ENCODE measurements around the gene EHBP1L1. TPM values are rescaled to one million over a fixed set of nuclear protein-coding genes. Genes with fewer than 3 reads are reported as not detected.
A peak's percentile ranks its signal among the peaks of the same experiment; 100 is the strongest.

Gene EHBP1L1
- total RNA-seq (2014; rRNA removed; shearing (Covaris generic)) = 27.9 and 40.0 TPM in 2 replicates

GRCh38 chr11:65575568-65576231 is at the start of gene EHBP1L1:
Gene EHBP1L1 (plus strand): TSS chr11:65576053. CDS start chr11:65576303, 250 bp downstream.
- DNase-seq (ENCODE audit: low spot score) = peak; percentile 64

- DNase-seq (ENCODE audit: low spot score) = no peak
Measured at GRCh38 chr11:65526744-65527143, 49.1 kb upstream of the EHBP1L1 start.

GRCh38 chr11:65528819-65529350 is 47.0 kb upstream of the EHBP1L1 start:
- DNase-seq (ENCODE audit: low spot score) = no peak

- DNase-seq (ENCODE audit: low spot score) = no peak
Measured at GRCh38 chr11:65529475-65530156, 46.2 kb upstream of the EHBP1L1 start.

- DNase-seq (ENCODE audit: low spot score) = no peak
Measured at GRCh38 chr11:65530157-65530496, 45.7 kb upstream of the EHBP1L1 start.

- DNase-seq (ENCODE audit: low spot score) = no peak
Measured at GRCh38 chr11:65532388-65533064, 43.3 kb upstream of the EHBP1L1 start.

GRCh38 chr11:65535102-65535501 is 40.8 kb upstream of the EHBP1L1 start:
- no peak for DNase-seq (ENCODE audit: low spot score)

GRCh38 chr11:65536412-65537295 is 39.2 kb upstream of the EHBP1L1 start:
- no peak for DNase-seq (ENCODE audit: low spot score)

GRCh38 chr11:65537296-65537597 is 38.6 kb upstream of the EHBP1L1 start:
- DNase-seq (ENCODE audit: low spot score) = no peak

GRCh38 chr11:65537620-65538231 is 38.1 kb upstream of the EHBP1L1 start:
- DNase-seq (ENCODE audit: low spot score) = no peak

- no peak for DNase-seq (ENCODE audit: low spot score)
Measured at GRCh38 chr11:65538232-65538914, 37.5 kb upstream of the EHBP1L1 start.

- DNase-seq (ENCODE audit: low spot score) = no peak
Measured at GRCh38 chr11:65538915-65539743, 36.7 kb upstream of the EHBP1L1 start.

- DNase-seq (ENCODE audit: low spot score) = no peak
Measured at GRCh38 chr11:65539744-65540289, 36.0 kb upstream of the EHBP1L1 start.

- peak; percentile 61 for DNase-seq (ENCODE audit: low spot score)
Measured at GRCh38 chr11:65540290-65541092, 35.4 kb upstream of the EHBP1L1 start.

- no peak for DNase-seq (ENCODE audit: low spot score)
Measured at GRCh38 chr11:65541093-65541982, 34.5 kb upstream of the EHBP1L1 start.

- no peak for DNase-seq (ENCODE audit: low spot score)
Measured at GRCh38 chr11:65542738-65543390, 33.0 kb upstream of the EHBP1L1 start.

- no peak for DNase-seq (ENCODE audit: low spot score)
Measured at GRCh38 chr11:65545853-65546216, 30.0 kb upstream of the EHBP1L1 start.
